NCI-H128 (cell line): Measurements from ENCODE around the gene C2CD4C.
"Not testable (repeated sequence)": the region's sequence is repeated elsewhere in the genome, so short reads cannot be mapped to it uniquely, and the experiment has no call there.

ENCODE experiments used
- DNase-seq: peaks from one replicate; lab custom pipeline; 2025; ENCODE audit not compliant: unreplicated experiment; lab: John Stamatoyannopoulos, UW

The C2CD4C gene

DNA sequence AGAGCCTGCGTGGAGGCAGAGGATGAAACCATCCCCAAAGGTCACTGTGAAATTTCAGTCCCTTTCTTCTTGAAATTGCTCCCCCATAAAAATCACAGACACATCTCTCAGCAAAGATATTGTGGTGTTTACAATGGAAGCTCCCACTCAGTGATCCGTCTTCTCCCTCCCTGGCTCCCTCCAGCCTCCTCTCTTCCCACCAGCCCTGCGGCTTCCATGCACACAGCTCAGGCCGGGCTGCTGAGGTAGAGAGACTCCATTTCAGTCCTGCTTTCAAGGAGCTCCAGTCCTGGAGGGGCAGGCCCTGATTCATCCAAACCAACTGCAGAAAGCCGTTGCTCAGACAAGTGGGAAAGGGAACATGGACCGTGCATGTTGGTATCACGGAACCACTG is 40.3 kb downstream of the C2CD4C start:
- no peak for DNase-seq

DNA sequence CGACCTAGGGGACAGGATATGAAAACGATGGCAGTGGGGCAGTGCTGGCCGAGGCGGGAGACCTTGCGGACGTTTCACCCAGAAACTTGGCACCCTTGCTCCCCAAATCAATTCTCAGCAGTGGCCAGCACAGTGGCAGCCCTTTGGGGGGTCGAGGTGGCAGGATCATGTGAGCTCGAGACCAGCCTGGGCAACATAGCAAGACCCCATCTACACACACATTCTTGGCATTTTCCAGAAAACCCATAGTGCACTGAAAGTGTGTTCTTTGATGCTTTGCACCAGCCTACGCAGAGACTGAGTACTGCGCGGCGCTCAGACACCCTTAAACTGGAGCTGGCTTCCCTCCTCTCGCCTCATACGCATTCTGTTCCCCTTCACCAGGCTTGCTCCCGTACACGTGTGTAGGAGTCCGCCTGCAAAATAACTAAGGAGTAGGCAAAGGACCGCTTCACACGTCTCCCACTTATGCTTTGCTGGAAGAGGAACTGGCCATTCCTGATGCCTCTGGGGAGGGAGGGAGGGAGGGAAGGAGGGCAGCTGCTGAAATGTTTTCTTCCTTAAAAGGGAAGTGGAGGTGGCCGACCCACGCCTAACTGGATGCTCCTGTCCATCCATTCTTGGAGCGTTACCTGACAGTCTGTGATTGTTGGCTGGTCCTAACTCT is 40.9 kb downstream of the C2CD4C start:
- DNase-seq = no peak

DNA sequence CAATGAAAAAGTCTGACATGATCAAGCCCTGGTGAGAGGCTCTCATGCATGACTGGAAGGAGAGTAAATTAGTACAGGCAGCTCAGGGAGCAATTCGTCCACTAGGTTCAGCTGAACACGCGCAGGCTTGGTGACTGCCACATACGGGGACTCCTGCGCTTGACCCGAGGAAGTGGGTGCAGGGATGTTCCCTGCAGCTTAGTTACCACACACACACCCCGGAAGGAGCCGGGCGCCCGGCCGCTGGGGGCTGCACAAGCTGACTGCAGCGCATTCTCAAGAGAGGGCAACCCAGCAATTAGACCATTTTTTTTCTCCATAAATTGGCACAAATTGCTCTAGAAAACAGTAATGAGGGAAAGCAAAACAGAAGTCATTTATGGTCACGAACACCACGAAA is 41.4 kb downstream of the C2CD4C start:
- DNase-seq = no peak

DNA sequence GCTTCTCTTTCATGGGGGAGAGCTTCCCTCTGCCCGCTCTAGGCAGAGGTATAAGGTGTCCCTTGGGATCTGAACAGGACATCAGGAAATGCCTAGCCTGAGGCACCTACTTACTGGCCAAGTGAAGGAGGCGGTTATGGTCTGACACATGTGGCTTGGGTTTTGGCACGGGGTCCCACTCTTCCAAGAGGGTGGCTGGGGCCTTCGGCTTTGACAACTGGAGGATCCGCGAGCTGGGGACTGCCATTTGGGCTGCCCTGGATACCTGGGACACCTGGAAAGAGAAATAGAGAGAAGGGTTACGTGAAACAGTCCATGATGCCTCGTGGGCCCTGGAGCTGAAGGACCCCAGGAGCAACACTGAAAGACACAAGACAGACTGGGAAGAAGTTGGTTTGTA is 42.0 kb downstream of the C2CD4C start:
- no peak for DNase-seq

DNA sequence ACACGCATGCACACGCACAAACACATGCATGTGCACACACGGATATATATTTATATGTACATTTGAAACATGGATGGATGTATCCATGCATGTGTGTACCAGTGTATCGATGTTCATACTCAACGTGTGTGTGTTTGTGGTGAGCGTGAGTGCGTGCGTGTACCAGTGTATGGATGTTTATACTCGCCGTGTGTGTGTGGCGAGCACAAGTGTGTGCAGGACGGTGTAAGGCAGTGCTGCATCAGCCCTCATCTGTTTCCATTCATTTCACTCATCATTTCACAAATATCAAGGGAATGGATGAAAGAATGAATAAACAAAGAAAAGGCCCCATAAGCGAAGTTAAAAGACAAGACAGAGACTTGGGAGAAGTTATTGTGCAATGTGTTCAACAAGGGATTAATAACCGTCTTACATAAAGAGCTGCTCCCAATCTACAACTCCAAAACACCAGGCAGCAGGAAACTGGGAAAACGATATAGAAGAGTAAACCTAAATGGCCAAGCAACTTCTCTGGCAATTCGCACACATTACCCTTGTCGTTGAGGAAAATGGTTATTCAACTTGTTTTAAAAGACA is 42.7 kb downstream of the C2CD4C start:
- DNase-seq = no peak

DNA sequence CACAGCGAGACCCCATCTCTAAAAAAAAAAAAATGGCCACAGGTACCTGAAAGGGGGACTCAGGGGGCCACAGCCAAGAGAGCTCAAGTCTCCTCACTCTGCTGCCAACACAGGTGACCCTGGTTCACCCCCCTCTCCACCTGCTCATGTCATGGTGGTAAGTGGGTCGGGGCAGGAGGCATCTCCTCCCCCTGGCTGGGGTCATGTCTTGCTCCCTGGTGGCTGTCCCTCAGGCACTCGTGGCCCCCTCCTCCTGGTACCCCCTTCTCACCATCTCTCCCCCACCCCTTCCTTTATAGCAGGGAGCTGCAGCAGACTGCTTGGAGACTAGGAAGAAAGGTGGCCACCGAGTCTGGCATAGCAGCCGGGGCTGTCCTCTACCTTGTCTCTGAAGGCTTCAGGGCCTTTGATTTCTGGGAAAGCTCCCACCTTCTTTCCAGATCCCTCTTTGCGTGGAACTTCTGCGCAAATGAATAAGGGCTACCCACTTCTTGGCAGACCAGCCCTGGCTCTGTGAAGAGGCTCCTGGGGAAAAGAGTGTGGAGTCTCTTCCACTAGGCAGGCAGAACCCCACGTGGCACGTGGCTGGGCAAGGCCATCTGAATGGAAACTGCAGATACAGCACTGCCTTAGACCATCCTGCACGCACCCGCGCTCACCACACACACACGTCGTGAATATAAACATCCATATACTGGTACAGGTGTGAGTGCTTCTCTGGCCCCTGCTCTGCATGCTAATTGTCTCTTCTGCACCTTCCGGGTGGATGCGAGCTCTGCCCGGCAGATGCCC is 44.3 kb downstream of the C2CD4C start:
- DNase-seq = no peak

DNA sequence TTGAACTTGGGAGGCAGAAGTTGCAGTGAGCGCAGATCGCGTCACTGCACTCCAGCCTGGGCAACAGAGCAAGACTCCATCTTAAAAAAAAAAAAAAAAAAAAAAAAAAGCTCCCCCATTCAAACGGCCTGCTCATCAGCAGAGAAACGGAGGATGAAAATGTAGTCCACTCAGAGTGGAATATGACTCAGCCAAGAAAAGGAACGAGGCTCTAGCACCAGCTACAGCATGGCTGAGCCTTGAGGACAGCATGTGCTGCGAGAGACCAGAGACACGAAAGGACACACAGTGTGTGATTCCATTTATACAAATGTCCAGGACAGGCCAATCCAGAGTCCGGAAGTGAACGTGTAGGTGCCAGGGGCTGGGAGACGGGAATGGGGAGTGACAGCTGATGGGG is 46.3 kb downstream of the C2CD4C start:
- no peak for DNase-seq

DNA sequence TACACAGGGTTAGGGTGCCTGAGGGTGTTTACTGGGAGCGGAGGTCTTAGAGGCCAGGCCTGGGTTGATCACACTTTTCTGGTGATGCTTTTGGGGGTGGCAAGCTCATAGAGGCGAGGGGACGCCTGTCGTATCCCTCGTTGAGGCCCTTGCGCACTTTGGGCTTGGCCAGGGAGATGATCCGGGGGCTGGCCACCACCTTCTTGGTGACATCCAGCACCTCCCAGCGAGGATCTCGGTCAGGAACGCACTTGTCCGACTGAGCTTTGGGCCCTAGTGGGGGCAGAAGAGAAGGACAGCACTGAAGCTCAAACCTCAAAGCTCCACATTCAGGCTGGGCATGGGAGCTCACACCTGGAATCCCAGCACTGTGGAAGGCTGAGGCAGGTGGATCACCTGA is 46.8 kb downstream of the C2CD4C start:
- DNase-seq = no peak

DNA sequence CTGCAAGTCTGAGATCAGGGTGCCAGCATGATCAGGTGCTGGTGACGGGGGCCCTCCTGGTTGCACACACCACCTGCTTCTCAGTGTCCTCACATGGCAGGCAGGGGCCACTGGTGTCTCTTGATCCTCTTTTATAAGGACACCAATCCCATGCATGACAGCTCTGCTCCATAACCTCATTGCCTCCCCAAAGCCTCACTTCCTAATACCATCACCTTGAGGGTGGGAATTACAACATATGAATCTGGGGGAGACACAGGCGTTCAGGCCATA is 49.4 kb downstream of the C2CD4C start:
- DNase-seq = no peak

DNA sequence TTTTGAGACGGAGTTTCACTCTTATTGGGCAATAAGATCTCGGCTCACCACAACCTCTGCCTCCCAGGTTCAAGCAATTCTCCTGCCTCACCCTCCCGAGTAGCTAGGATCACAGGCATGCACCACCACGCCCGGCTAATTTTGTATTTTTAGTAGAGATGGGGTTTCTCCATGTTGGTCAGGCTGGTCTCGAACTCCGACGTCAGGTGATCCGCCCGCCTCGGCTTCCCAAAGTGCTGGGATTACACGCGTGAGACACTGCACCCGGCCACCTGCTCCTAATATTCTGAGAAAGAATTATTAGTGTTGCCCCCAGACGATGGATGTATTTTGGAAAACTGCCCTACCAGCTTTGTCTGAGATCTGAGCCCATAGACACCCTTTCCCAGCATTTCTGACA is 53.4 kb downstream of the C2CD4C start:
- not testable (repeated sequence) for DNase-seq
